Measurements from ENCODE around the gene FAM204A. TPM values are rescaled to one million over a fixed set of nuclear protein-coding genes. Genes with fewer than 3 reads are reported as not detected.

Gene FAM204A
- total RNA-seq, 1 experiment from 2014 or later, result 103 TPM

GRCh38 chr10:118264838-118265470 lies 77.2 kb downstream of the FAM204A start:
- H3K4me1 ChIP-seq (ENCODE audit: insufficient read depth, low read length, poor library complexity, severe bottlenecking), result no peaks in the 10 kb centered on the region
- POLR2A ChIA-PET (ENCODE audit: low non-redundant PET), result no interaction called here
- TF ChIP-seq EZH2 (IDR thresholded peaks at IDR 0.05; ENCODE audit: borderline replicate concordance, low read depth, low read length, poor library complexity, severe bottlenecking) (no peak), CTCF (conservative IDR thresholded peaks at IDR 0.05; ENCODE audit: low read depth, low read length) (no peak)
- intact Hi-C loops (cut with micrococcal nuclease; ENCODE audit: unreplicated experiment), result no loop called here
- DNase-seq (ENCODE audit: low spot score), result no peak
- no peaks in the 10 kb centered on the region for H3K36me3 ChIP-seq (ENCODE audit: insufficient read depth, low read length, poor library complexity, severe bottlenecking)
- H3K9me3 ChIP-seq (ENCODE audit: low read depth, low read length, poor library complexity, severe bottlenecking), result no peaks in the 10 kb centered on the region
- peaks cover 32% of the 10 kb centered on the region for H3K27me3 ChIP-seq (replicated peaks; ENCODE audit: insufficient read depth, low read depth, low read length, poor library complexity)
- H3K4me3 ChIP-seq (ENCODE audit: low read depth, low read length, poor library complexity, severe bottlenecking), result no peak overlapping the region
- CTCF ChIA-PET, result no interaction called here
- no TSS peak for BruUV-seq (replicated peaks)
- no peak overlapping the region for H3K27ac ChIP-seq (ENCODE audit: low read depth, low read length, poor library complexity, severe bottlenecking)

GRCh38 chr10:118264252-118264651 lies 77.9 kb downstream of the FAM204A start:
- no peaks in the 10 kb centered on the region for H3K9me3 ChIP-seq (ENCODE audit: low read depth, low read length, poor library complexity, severe bottlenecking)
- H3K27me3 ChIP-seq (replicated peaks; ENCODE audit: insufficient read depth, low read depth, low read length, poor library complexity), result peaks cover 27% of the 10 kb centered on the region
- no peak overlapping the region for H3K4me3 ChIP-seq (ENCODE audit: low read depth, low read length, poor library complexity, severe bottlenecking)
- no peak for DNase-seq (ENCODE audit: low spot score)
- intact Hi-C loops (cut with micrococcal nuclease; ENCODE audit: unreplicated experiment), result no loop called here
- no peak overlapping the region for H3K27ac ChIP-seq (ENCODE audit: low read depth, low read length, poor library complexity, severe bottlenecking)
- no peaks in the 10 kb centered on the region for H3K4me1 ChIP-seq (ENCODE audit: insufficient read depth, low read length, poor library complexity, severe bottlenecking)
- BruUV-seq (replicated peaks), result no TSS peak
- TF ChIP-seq CTCF (conservative IDR thresholded peaks at IDR 0.05; ENCODE audit: low read depth, low read length), result no peak
- TF ChIP-seq EZH2 (IDR thresholded peaks at IDR 0.05; ENCODE audit: borderline replicate concordance, low read depth, low read length, poor library complexity, severe bottlenecking), result no peak
- POLR2A ChIA-PET (ENCODE audit: low non-redundant PET), result interaction anchor here (0.6 kb wide), 1 partner anchor 123 kb away, joined by 5 read pairs; no protein-coding TSS in a partner anchor
- no peaks in the 10 kb centered on the region for H3K36me3 ChIP-seq (ENCODE audit: insufficient read depth, low read length, poor library complexity, severe bottlenecking)
- CTCF ChIA-PET, result interaction anchor here (0.6 to 0.7 kb wide), 2 partner anchors 205 to 379 kb away, joined by 3 read pairs; no protein-coding TSS in a partner anchor

GRCh38 chr10:118262538-118262937 lies 79.6 kb downstream of the FAM204A start:
- H3K4me1 ChIP-seq (ENCODE audit: insufficient read depth, low read length, poor library complexity, severe bottlenecking), result no peaks in the 10 kb centered on the region
- H3K36me3 ChIP-seq (ENCODE audit: insufficient read depth, low read length, poor library complexity, severe bottlenecking), result no peaks in the 10 kb centered on the region
- peaks cover 32% of the 10 kb centered on the region for H3K27me3 ChIP-seq (replicated peaks; ENCODE audit: insufficient read depth, low read depth, low read length, poor library complexity)
- TF ChIP-seq CTCF (conservative IDR thresholded peaks at IDR 0.05; ENCODE audit: low read depth, low read length) (no peak), EZH2 (IDR thresholded peaks at IDR 0.05; ENCODE audit: borderline replicate concordance, low read depth, low read length, poor library complexity, severe bottlenecking) (no peak)
- no TSS peak for BruUV-seq (replicated peaks)
- H3K4me3 ChIP-seq (ENCODE audit: low read depth, low read length, poor library complexity, severe bottlenecking), result no peak overlapping the region
- DNase-seq (ENCODE audit: low spot score), result no peak
- intact Hi-C loops (cut with micrococcal nuclease; ENCODE audit: unreplicated experiment), result no loop called here
- H3K27ac ChIP-seq (ENCODE audit: low read depth, low read length, poor library complexity, severe bottlenecking), result no peak overlapping the region
- ChIA-PET CTCF (no interaction called here), POLR2A (ENCODE audit: low non-redundant PET) (no interaction called here)
- H3K9me3 ChIP-seq (ENCODE audit: low read depth, low read length, poor library complexity, severe bottlenecking), result no peaks in the 10 kb centered on the region
